Gastroesophageal sphincter (tissue), 3 donors: ENCODE results near the gene RIMBP2.

ENCODE experiments used
- CTCF ChIP-seq, 4 experiments: fragments of 200-600 bp in 2 of 4; fragments of 450-650 bp in 2 of 4; sonication (generic) in 1 of 4; IDR thresholded peaks; one replicate each; pipeline ENCODE4 v1.5.1; 2017 to 2019; ENCODE audit warnings: antibody characterized with exemption in 4 of 4, mild to moderate bottlenecking in 2 of 4, moderate library complexity in 2 of 4
- EP300 ChIP-seq: sonication (generic); formaldehyde crosslinking; IDR thresholded peaks from one replicate; pipeline ENCODE4 v1.6.1; 2017; ENCODE audit warnings: antibody characterized with exemption, mild to moderate bottlenecking
- POLR2AphosphoS5 ChIP-seq: sonication (generic); formaldehyde crosslinking; IDR thresholded peaks from one replicate; pipeline ENCODE4 v1.6.1; 2017; ENCODE audit warnings: antibody characterized with exemption

- TF ChIP-seq CTCF (IDR thresholded peaks at IDR 0.05) (no peak), POLR2AphosphoS5 (no peak), EP300 (no peak)
These were observed 136.9 kb downstream of the RIMBP2 start for GRCh38 chr12:130579231-130579630.
